ENCODE results near the gene ADARB2. TPM values are rescaled to one million over a fixed set of nuclear protein-coding genes. Genes with fewer than 3 reads are reported as not detected.

The ADARB2 gene
- total and polyA plus RNA-seq, 4 donors, result under 0.01 to 0.79 TPM; not detected in 2

- Histone ChIP-seq H3K9me3 (ENCODE audit: control insufficient read depth, low read length) (no peaks in the 10 kb centered on the region), H3K4me1 (ENCODE audit: control insufficient read depth in 1 of 2, insufficient read depth in 2 of 2, low read length in 2 of 2) (no peaks in the 10 kb centered on the region), H3K27ac (ENCODE audit: low read depth in 1 of 2, low read length in 2 of 2) (no peak overlapping the region), H3K4me3 (ENCODE audit: low read length in 2 of 2) (no peak overlapping the region), H3K36me3 (ENCODE audit: control insufficient read depth in 1 of 2, insufficient read depth in 2 of 2, low read length in 1 of 2) (peaks cover 0 to 17% of the 10 kb centered on the region in 2 donors), H3K27me3 (ENCODE audit: control insufficient read depth in 1 of 2, insufficient read depth in 2 of 2, low read length in 1 of 2) (no peaks in the 10 kb centered on the region)
- ATAC-seq (ENCODE audit: low FRiP score), result no peak
- WGBS, 2 donors, result 46 to 51% methylated on average over 2 of the region's 2 CpGs
- intact Hi-C loops (cut with DNase I), result no loop called here
- no peak for DNase-seq
Observed at GRCh38 chr10:1128115-1128514, 609.2 kb downstream of the ADARB2 start.

- intact Hi-C loops (cut with DNase I), result no loop called here
- H3K4me1 ChIP-seq (ENCODE audit: control insufficient read depth in 1 of 2, insufficient read depth in 2 of 2, low read length in 2 of 2), result no peaks in the 10 kb centered on the region
- 78 to 80% methylated on average over 15 of the region's 15 CpGs for WGBS, 2 donors
- no peak overlapping the region for H3K4me3 ChIP-seq (ENCODE audit: low read length in 2 of 2)
- peaks cover 0 to 17% of the 10 kb centered on the region in 2 donors for H3K36me3 ChIP-seq (ENCODE audit: control insufficient read depth in 1 of 2, insufficient read depth in 2 of 2, low read length in 1 of 2)
- H3K27ac ChIP-seq (ENCODE audit: low read depth in 1 of 2, low read length in 2 of 2), result no peak overlapping the region
- H3K27me3 ChIP-seq (ENCODE audit: control insufficient read depth in 1 of 2, insufficient read depth in 2 of 2, low read length in 1 of 2), result no peaks in the 10 kb centered on the region
- ATAC-seq (ENCODE audit: low FRiP score), result no peak
- H3K9me3 ChIP-seq (ENCODE audit: control insufficient read depth, low read length), result no peaks in the 10 kb centered on the region
- DNase-seq, result no peak
Observed at GRCh38 chr10:1127629-1128028, 609.7 kb downstream of the ADARB2 start.

Data from aorta (tissue), 5 donors.